GM23338 (cell line): ENCODE data around the gene SIPA1. TPM values are rescaled to one million over a fixed set of nuclear protein-coding genes. Genes with fewer than 3 reads are reported as not detected.

ENCODE experiments used
- ATAC-seq: fragments of 200-7000 bp; cut with Tn5 transposase; 3 replicates; pipeline ENCODE4 v1.9.1; 2020
- DNase-seq: peaks from one replicate; pipeline ENCODE4 v3.0.0-alpha.2; 2015; ENCODE audit warnings: low spot score
- H2AFZ ChIP-seq: fragments of 200-600 bp; sonication (generic); 2 replicates; pipeline ENCODE4 v1.8.0; 2016; ENCODE audit warnings: antibody characterized with exemption, mild to moderate bottlenecking, moderate library complexity
- H3F3A ChIP-seq: fragments of 200-600 bp; sonication (generic); replicated peaks from 2 replicates; pipeline ENCODE4 v1.8.0; 2017; ENCODE audit warnings: antibody characterized with exemption, mixed run types, low read depth
- H3K27ac ChIP-seq: fragments of 200-600 bp; sonication (generic); 2 replicates; pipeline ENCODE4 v1.6.1; 2016; ENCODE audit warnings: low read depth
- H3K27me3 ChIP-seq: fragments of 200-600 bp; sonication (generic); 2 replicates; pipeline ENCODE4 v1.8.0; 2016; ENCODE audit warnings: mild to moderate bottlenecking, mixed run types, moderate library complexity; ENCODE audit not compliant: insufficient read depth
- H3K36me3 ChIP-seq: fragments of 200-600 bp; sonication (generic); 2 replicates; pipeline ENCODE4 v1.8.0; 2016; ENCODE audit warnings: mild to moderate bottlenecking; ENCODE audit not compliant: insufficient read depth
- H3K4me1 ChIP-seq: fragments of 200-600 bp; sonication (generic); 2 replicates; pipeline ENCODE4 v1.8.0; 2016; ENCODE audit warnings: mild to moderate bottlenecking, moderate library complexity; ENCODE audit not compliant: insufficient read depth
- H3K4me2 ChIP-seq: fragments of 200-600 bp; sonication (generic); 2 replicates; pipeline ENCODE4 v1.7.1; 2017; ENCODE audit warnings: mixed run types
- H3K4me3 ChIP-seq: fragments of 200-600 bp; sonication (generic); 2 replicates; pipeline ENCODE4 v1.6.1; 2016; ENCODE audit warnings: mixed run types
- H3K79me2 ChIP-seq: fragments of 200-600 bp; sonication (generic); replicated peaks from 2 replicates; pipeline ENCODE4 v1.8.0; 2017; ENCODE audit warnings: mild to moderate bottlenecking; ENCODE audit not compliant: insufficient read depth
- H3K9me2 ChIP-seq: fragments of 200-600 bp; sonication (generic); 2 replicates; pipeline ENCODE4 v1.8.0; 2017; ENCODE audit not compliant: insufficient read depth
- H4K20me1 ChIP-seq: fragments of 200-600 bp; sonication (generic); replicated peaks from 2 replicates; pipeline ENCODE4 v1.8.0; 2017; ENCODE audit warnings: mild to moderate bottlenecking; ENCODE audit not compliant: insufficient read depth
- H3K27ac Mint-ChIP-seq: 2 replicates; pipeline ENCODE4 v1.8.0; 2020; ENCODE audit warnings: inconsistent platforms, mild to moderate bottlenecking, moderate library complexity, mixed read lengths
- H3K27me3 Mint-ChIP-seq: 3 replicates; pipeline ENCODE4 v1.8.0; 2022; ENCODE audit warnings: low read depth, mild to moderate bottlenecking, moderate library complexity, mixed read lengths, inconsistent platforms; ENCODE audit not compliant: insufficient read depth, poor library complexity
- H3K36me3 Mint-ChIP-seq: 3 replicates; pipeline ENCODE4 v1.8.0; 2021; ENCODE audit warnings: low read depth, mild to moderate bottlenecking, inconsistent platforms, moderate library complexity, mixed read lengths
- H3K4me1 Mint-ChIP-seq: 3 replicates; pipeline ENCODE4 v1.8.0; 2020; ENCODE audit warnings: mild to moderate bottlenecking, inconsistent platforms, mixed read lengths
- H3K4me3 Mint-ChIP-seq: 3 replicates; pipeline ENCODE4 v1.8.0; 2021; ENCODE audit warnings: moderate library complexity, mild to moderate bottlenecking, inconsistent platforms, mixed read lengths
- H3K9me3 Mint-ChIP-seq: 3 replicates; pipeline ENCODE4 v1.8.0; 2020; ENCODE audit warnings: moderate library complexity, mild to moderate bottlenecking, inconsistent platforms, mixed read lengths
- CREB1 ChIP-seq: fragments of 250-450 bp; sonication (Bioruptor Pico); IDR thresholded peaks from 2 replicates; pipeline ENCODE4 v1.5.0; 2020; ENCODE audit warnings: low read depth, mild to moderate bottlenecking, moderate library complexity
- EZH2 ChIP-seq: fragments of 200-600 bp; sonication (generic); IDR thresholded peaks from one replicate; pipeline ENCODE4 v1.8.0; 2017; ENCODE audit warnings: antibody characterized with exemption, mild to moderate bottlenecking, low read depth; ENCODE audit not compliant: unreplicated experiment
- EZH2phosphoT487 ChIP-seq: fragments of 200-600 bp; sonication (generic); IDR thresholded peaks from one replicate; pipeline ENCODE4 v1.8.1; 2018; ENCODE audit warnings: antibody characterized with exemption; ENCODE audit not compliant: unreplicated experiment
- JUNB ChIP-seq: IDR thresholded peaks from one replicate; pipeline ENCODE4 v1.6.1; 2016; ENCODE audit warnings: antibody characterized with exemption; ENCODE audit not compliant: unreplicated experiment
- NANOG ChIP-seq: IDR thresholded peaks from 2 replicates; pipeline ENCODE4 v1.6.1; 2016; ENCODE audit warnings: antibody characterized with exemption, borderline replicate concordance
- POLR2AphosphoS5 ChIP-seq: IDR thresholded peaks from 2 replicates; pipeline ENCODE4 v1.6.1; 2016; ENCODE audit warnings: antibody characterized with exemption, low read depth
- STAT1 ChIP-seq: IDR thresholded peaks from one replicate; pipeline ENCODE4 v1.6.1; 2016; ENCODE audit warnings: antibody characterized with exemption; ENCODE audit not compliant: unreplicated experiment
- ZNF114 ChIP-seq: fragments of 250-450 bp; sonication (Bioruptor Pico); IDR thresholded peaks from 2 replicates; pipeline ENCODE4 v1.5.0; 2020; ENCODE audit warnings: mild to moderate bottlenecking, moderate library complexity
- ZNF331 ChIP-seq: fragments of 250-450 bp; sonication (Bioruptor Pico); IDR thresholded peaks from 2 replicates; pipeline ENCODE4 v1.5.0; 2020; ENCODE audit warnings: low read depth, mild to moderate bottlenecking, moderate library complexity
- polyA plus RNA-seq: library from polyadenylated mRNA; unstranded; fragments of >200 nt; fragmentation: Nextera tagmentation; extraction: Ambion mirVana; gene quantifications from 2 replicates; pipeline ENCODE4 v1.2.1, GENCODE V29; 2016
- total RNA-seq: library from RNA; depleted of rRNA; stranded (reverse); fragments of >200 nt; shearing (Covaris generic); gene quantifications from 2 replicates; pipeline ENCODE4 v1.2.3, GENCODE V29; 2014
- TF ChIP-seq, protein P1 (sequence below): IDR thresholded peaks from one replicate; pipeline ENCODE4 v1.6.1; 2018; ENCODE audit warnings: antibody characterized with exemption; ENCODE audit not compliant: unreplicated experiment
- TF ChIP-seq, protein P2 (sequence below): fragments of 250-450 bp; sonication (Bioruptor Pico); IDR thresholded peaks from 2 replicates; pipeline ENCODE4 v1.5.0; 2020; ENCODE audit warnings: mild to moderate bottlenecking, moderate library complexity
- TF ChIP-seq, protein P3 (sequence below), 2 experiments: fragments of 200-600 bp in 1 of 2; sonication (generic) in 1 of 2; conservative IDR thresholded peaks; 2 replicates each; pipeline versions ENCODE4 v1.5.1 to v1.6.1; 2016 to 2017; ENCODE audit warnings: antibody characterized with exemption in 2 of 2, low read depth in 2 of 2, mild to moderate bottlenecking in 2 of 2, moderate library complexity in 1 of 2
- TF ChIP-seq, protein P4 (sequence below): IDR thresholded peaks from 2 replicates; pipeline ENCODE4 v1.6.1; 2016; ENCODE audit warnings: antibody characterized with exemption

Gene SIPA1
- total and polyA plus RNA-seq, 2 experiments from 2014 or later: 50.1 to 54.6 TPM

DNA sequence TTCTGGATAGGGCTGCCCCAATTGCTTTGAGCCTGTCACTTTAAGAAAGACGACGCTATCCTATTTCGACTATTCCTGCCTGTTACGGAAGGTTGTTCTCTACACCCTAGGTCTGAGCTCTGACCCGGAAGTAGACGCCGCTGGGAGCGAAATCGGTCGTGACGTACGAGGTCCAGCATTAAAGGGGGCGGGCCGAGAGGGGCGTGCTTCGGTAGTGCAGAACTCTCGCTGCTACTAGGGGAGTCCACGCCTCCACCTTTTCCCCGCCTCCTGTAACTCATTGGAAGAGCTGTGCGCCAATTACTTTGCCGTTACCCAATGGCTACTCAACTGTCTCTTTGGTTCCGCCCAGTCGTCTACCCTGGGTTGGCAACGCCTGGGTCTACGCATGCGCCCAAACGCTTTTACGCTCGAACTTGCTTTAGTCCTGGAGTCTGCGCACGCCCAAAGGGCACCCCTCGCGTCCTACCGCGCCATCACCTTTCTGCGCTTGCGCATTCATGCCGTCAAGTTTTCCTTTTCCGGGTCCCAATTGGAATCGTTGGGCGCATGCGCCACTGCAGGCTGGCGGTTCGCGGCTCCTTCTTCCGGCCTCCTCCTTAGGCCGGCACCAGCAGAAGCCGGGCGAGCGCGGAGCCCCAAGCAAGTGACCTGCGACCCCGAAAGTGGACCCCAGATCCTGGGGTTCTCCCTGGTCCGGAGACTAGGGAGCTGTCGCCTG is 22.5 kb upstream of the SIPA1 start, which contains the start of gene PCNX3:
TSS of gene PCNX3 (plus strand) at position 548 of the 721 bp plus-strand sequence. CDS start 536 bp downstream, outside the sequence.
- Histone ChIP-seq H3K79me2 (peaks cover 28% of the 10 kb centered on the region), H4K20me1 (peaks cover 14% of the 10 kb centered on the region), H3K4me3 (peak within 1 kb of the TSS; percentile 59), H2AFZ (no peak within 1 kb of the TSS), H3K4me2 (peak within 1 kb of the TSS; percentile 97), H3K36me3 (no peaks in the 10 kb centered on the region; the same call in 1 of the 2 replicates), H3F3A (peaks cover 10% of the 10 kb centered on the region), H3K27me3 (no peaks in the 10 kb centered on the region), H3K4me1 (peaks cover 14% of the 10 kb centered on the region; the same call in 1 of the 2 replicates), H3K27ac (peak within 1 kb of the TSS; percentile 74), H3K9me2 (no peaks in the 10 kb centered on the region)
- H3K4me3 Mint-ChIP-seq: peak within 1 kb of the TSS; percentile 94
- no peaks in the 10 kb centered on the region; the same call in 2 of the 3 replicates for H3K9me3 Mint-ChIP-seq
- H3K27me3 Mint-ChIP-seq: peaks cover 26% of the 10 kb centered on the region
- ATAC-seq (peak; percentile 76), DNase-seq (peak; percentile 100)
- peaks cover 22% of the 10 kb centered on the region for H3K36me3 Mint-ChIP-seq
- TF ChIP-seq, protein P1, sequence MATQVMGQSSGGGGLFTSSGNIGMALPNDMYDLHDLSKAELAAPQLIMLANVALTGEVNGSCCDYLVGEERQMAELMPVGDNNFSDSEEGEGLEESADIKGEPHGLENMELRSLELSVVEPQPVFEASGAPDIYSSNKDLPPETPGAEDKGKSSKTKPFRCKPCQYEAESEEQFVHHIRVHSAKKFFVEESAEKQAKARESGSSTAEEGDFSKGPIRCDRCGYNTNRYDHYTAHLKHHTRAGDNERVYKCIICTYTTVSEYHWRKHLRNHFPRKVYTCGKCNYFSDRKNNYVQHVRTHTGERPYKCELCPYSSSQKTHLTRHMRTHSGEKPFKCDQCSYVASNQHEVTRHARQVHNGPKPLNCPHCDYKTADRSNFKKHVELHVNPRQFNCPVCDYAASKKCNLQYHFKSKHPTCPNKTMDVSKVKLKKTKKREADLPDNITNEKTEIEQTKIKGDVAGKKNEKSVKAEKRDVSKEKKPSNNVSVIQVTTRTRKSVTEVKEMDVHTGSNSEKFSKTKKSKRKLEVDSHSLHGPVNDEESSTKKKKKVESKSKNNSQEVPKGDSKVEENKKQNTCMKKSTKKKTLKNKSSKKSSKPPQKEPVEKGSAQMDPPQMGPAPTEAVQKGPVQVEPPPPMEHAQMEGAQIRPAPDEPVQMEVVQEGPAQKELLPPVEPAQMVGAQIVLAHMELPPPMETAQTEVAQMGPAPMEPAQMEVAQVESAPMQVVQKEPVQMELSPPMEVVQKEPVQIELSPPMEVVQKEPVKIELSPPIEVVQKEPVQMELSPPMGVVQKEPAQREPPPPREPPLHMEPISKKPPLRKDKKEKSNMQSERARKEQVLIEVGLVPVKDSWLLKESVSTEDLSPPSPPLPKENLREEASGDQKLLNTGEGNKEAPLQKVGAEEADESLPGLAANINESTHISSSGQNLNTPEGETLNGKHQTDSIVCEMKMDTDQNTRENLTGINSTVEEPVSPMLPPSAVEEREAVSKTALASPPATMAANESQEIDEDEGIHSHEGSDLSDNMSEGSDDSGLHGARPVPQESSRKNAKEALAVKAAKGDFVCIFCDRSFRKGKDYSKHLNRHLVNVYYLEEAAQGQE: no peak
- TF ChIP-seq CREB1 (CRISPR knock-in tag) (peak; percentile 95), POLR2AphosphoS5 (peak; percentile 44), ZNF114 (no peak), EZH2 (no peak), NANOG (0 out of 2 replicates have a peak, but pooled peaks have one; percentile 18), EZH2phosphoT487 (no peak), ZNF331 (CRISPR knock-in tag) (no peak), STAT1 (no peak), JUNB (no peak)
- TF ChIP-seq, protein P2, sequence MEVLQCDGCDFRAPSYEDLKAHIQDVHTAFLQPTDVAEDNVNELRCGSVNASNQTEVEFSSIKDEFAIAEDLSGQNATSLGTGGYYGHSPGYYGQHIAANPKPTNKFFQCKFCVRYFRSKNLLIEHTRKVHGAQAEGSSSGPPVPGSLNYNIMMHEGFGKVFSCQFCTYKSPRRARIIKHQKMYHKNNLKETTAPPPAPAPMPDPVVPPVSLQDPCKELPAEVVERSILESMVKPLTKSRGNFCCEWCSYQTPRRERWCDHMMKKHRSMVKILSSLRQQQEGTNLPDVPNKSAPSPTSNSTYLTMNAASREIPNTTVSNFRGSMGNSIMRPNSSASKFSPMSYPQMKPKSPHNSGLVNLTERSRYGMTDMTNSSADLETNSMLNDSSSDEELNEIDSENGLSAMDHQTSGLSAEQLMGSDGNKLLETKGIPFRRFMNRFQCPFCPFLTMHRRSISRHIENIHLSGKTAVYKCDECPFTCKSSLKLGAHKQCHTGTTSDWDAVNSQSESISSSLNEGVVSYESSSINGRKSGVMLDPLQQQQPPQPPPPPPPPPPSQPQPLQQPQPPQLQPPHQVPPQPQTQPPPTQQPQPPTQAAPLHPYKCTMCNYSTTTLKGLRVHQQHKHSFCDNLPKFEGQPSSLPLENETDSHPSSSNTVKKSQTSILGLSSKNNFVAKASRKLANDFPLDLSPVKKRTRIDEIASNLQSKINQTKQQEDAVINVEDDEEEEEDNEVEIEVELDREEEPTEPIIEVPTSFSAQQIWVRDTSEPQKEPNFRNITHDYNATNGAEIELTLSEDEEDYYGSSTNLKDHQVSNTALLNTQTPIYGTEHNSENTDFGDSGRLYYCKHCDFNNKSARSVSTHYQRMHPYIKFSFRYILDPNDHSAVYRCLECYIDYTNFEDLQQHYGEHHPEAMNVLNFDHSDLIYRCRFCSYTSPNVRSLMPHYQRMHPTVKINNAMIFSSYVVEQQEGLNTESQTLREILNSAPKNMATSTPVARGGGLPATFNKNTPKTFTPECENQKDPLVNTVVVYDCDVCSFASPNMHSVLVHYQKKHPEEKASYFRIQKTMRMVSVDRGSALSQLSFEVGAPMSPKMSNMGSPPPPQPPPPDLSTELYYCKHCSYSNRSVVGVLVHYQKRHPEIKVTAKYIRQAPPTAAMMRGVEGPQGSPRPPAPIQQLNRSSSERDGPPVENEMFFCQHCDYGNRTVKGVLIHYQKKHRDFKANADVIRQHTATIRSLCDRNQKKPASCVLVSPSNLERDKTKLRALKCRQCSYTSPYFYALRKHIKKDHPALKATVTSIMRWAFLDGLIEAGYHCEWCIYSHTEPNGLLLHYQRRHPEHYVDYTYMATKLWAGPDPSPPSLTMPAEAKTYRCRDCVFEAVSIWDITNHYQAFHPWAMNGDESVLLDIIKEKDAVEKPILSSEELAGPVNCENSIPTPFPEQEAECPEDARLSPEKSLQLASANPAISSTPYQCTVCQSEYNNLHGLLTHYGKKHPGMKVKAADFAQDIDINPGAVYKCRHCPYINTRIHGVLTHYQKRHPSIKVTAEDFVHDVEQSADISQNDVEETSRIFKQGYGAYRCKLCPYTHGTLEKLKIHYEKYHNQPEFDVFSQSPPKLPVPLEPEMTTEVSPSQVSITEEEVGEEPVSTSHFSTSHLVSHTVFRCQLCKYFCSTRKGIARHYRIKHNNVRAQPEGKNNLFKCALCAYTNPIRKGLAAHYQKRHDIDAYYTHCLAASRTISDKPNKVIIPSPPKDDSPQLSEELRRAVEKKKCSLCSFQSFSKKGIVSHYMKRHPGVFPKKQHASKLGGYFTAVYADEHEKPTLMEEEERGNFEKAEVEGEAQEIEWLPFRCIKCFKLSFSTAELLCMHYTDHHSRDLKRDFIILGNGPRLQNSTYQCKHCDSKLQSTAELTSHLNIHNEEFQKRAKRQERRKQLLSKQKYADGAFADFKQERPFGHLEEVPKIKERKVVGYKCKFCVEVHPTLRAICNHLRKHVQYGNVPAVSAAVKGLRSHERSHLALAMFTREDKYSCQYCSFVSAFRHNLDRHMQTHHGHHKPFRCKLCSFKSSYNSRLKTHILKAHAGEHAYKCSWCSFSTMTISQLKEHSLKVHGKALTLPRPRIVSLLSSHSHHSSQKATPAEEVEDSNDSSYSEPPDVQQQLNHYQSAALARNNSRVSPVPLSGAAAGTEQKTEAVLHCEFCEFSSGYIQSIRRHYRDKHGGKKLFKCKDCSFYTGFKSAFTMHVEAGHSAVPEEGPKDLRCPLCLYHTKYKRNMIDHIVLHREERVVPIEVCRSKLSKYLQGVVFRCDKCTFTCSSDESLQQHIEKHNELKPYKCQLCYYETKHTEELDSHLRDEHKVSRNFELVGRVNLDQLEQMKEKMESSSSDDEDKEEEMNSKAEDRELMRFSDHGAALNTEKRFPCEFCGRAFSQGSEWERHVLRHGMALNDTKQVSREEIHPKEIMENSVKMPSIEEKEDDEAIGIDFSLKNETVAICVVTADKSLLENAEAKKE (CRISPR knock-in tag): no peak
- TF ChIP-seq, protein P3, sequence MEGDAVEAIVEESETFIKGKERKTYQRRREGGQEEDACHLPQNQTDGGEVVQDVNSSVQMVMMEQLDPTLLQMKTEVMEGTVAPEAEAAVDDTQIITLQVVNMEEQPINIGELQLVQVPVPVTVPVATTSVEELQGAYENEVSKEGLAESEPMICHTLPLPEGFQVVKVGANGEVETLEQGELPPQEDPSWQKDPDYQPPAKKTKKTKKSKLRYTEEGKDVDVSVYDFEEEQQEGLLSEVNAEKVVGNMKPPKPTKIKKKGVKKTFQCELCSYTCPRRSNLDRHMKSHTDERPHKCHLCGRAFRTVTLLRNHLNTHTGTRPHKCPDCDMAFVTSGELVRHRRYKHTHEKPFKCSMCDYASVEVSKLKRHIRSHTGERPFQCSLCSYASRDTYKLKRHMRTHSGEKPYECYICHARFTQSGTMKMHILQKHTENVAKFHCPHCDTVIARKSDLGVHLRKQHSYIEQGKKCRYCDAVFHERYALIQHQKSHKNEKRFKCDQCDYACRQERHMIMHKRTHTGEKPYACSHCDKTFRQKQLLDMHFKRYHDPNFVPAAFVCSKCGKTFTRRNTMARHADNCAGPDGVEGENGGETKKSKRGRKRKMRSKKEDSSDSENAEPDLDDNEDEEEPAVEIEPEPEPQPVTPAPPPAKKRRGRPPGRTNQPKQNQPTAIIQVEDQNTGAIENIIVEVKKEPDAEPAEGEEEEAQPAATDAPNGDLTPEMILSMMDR (conservative IDR thresholded peaks at IDR 0.05; ENCODE audit: low read depth in 2 of 2): no peak
- TF ChIP-seq, protein P4, sequence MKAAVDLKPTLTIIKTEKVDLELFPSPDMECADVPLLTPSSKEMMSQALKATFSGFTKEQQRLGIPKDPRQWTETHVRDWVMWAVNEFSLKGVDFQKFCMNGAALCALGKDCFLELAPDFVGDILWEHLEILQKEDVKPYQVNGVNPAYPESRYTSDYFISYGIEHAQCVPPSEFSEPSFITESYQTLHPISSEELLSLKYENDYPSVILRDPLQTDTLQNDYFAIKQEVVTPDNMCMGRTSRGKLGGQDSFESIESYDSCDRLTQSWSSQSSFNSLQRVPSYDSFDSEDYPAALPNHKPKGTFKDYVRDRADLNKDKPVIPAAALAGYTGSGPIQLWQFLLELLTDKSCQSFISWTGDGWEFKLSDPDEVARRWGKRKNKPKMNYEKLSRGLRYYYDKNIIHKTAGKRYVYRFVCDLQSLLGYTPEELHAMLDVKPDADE: peak; percentile 96
- peaks cover 16% of the 10 kb centered on the region for H3K4me1 Mint-ChIP-seq
- peak within 1 kb of the TSS; percentile 98 for H3K27ac Mint-ChIP-seq
